SH-SY5Y (cell line): ENCODE results near the gene LCNL1.

ENCODE experiments used
- GATA2 ChIP-seq: IDR thresholded peaks from 2 replicates; pipeline ENCODE4 v1.6.1; 2011; ENCODE audit warnings: mild to moderate bottlenecking, low read depth, low read length
- GATA3 ChIP-seq: IDR thresholded peaks from 2 replicates; pipeline ENCODE4 v1.6.1; 2011; ENCODE audit warnings: low read depth, mild to moderate bottlenecking, low read length, moderate library complexity

DNA sequence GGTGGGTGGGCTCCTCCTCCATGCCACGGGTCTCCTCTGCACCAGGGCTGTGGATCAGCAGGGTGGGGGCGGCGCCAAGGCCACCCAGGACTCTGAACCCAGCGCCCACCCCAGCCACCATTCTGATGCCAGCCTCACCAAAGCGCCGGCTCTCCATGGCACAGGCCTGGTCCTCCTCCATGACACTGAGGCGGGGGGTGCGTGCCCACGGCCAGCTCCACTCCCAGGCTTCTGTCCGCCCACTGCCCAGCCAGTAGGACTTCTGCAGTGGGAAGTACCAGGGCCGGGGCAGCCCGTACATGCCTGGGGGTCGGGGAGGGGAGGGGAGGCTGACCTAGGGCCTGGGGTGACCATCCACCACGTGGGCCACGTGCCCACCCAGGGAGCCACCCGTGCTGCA lies 33.6 kb downstream of the LCNL1 start:
- TF ChIP-seq GATA3 = no peak
- no peak for TF ChIP-seq GATA2
